Keratinocyte (primary cell): ENCODE results near the gene PTPRN2.

Experiments used
- EZH2 ChIP-seq: IDR thresholded peaks from one replicate; pipeline ENCODE4 v1.6.1; 2012; ENCODE audit warnings: inconsistent platforms, mild to moderate bottlenecking, low read length, moderate library complexity
- TF ChIP-seq, protein P1 (sequence below), 3 experiments: IDR thresholded peaks in 1 of 3; conservative IDR thresholded peaks in 1 of 3; optimal IDR thresholded peaks in 1 of 3; 2 replicates in 2 of 3; 3 replicates in 1 of 3; pipeline versions ENCODE3 to v1.5.1; 2011; ENCODE audit warnings: low read length in 3 of 3, mild to moderate bottlenecking in 3 of 3, moderate library complexity in 2 of 3, control low read depth in 1 of 3, inconsistent platforms in 1 of 3; ENCODE audit not compliant: insufficient read depth in 2 of 3; ENCODE audit errors: extremely low read depth in 1 of 3

DNA sequence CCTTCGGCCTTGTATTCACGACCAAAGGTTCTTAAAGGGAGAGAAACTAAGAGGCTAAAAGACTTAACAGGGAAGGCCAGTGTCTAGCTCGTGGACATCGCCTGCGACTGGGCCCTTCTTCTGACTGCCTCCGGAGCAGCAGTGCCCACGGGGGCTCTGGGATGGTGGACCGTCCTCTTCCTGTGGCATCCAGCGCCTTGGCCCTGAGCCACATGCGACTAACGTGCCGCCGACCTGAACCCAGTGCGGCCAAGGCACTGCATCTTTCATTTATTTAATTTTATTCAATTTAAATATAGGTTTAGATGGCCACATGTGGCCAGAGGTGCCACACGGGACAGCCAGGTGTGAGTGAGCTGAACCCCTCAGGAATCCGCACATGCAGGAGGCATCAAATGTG, 451.7 kb downstream of the PTPRN2 start:
- TF ChIP-seq, protein P1, sequence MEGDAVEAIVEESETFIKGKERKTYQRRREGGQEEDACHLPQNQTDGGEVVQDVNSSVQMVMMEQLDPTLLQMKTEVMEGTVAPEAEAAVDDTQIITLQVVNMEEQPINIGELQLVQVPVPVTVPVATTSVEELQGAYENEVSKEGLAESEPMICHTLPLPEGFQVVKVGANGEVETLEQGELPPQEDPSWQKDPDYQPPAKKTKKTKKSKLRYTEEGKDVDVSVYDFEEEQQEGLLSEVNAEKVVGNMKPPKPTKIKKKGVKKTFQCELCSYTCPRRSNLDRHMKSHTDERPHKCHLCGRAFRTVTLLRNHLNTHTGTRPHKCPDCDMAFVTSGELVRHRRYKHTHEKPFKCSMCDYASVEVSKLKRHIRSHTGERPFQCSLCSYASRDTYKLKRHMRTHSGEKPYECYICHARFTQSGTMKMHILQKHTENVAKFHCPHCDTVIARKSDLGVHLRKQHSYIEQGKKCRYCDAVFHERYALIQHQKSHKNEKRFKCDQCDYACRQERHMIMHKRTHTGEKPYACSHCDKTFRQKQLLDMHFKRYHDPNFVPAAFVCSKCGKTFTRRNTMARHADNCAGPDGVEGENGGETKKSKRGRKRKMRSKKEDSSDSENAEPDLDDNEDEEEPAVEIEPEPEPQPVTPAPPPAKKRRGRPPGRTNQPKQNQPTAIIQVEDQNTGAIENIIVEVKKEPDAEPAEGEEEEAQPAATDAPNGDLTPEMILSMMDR (optimal IDR thresholded peaks at IDR 0.05 in 1 of 3, IDR thresholded peaks at IDR 0.05 in 1 of 3, conservative IDR thresholded peaks at IDR 0.05 in 1 of 3; ENCODE audit: extremely low read depth in 1 of 3, insufficient read depth in 2 of 3, low read length in 3 of 3) = no peak
- no peak for TF ChIP-seq EZH2
